Fibroblast of skin of scalp (primary cell): ENCODE results near the gene TBX20.
"Not testable (repeated sequence)": the region's sequence is repeated elsewhere in the genome, so short reads cannot be mapped to it uniquely, and the experiment has no call there.

Experiments used
- DNase-seq: peaks from one replicate; pipeline ENCODE4 v3.0.0-alpha.2; 2013

TBX20 gene

GRCh38 chr7:35220176-35220575, 33.7 kb downstream of the TBX20 start:
- not testable (repeated sequence) for DNase-seq

GRCh38 chr7:35216033-35216432, 37.9 kb downstream of the TBX20 start:
- not testable (repeated sequence) for DNase-seq

- not testable (repeated sequence) for DNase-seq
Observed at GRCh38 chr7:35215063-35215462, 38.8 kb downstream of the TBX20 start.

GRCh38 chr7:35206924-35207323, 47.0 kb downstream of the TBX20 start:
- not testable (repeated sequence) for DNase-seq

- DNase-seq: not testable (repeated sequence)
Observed at GRCh38 chr7:35204850-35205249, 49.0 kb downstream of the TBX20 start.

- not testable (repeated sequence) for DNase-seq
Observed at GRCh38 chr7:35204031-35204430, 49.9 kb downstream of the TBX20 start.

GRCh38 chr7:35202353-35202752, 51.5 kb downstream of the TBX20 start:
- not testable (repeated sequence) for DNase-seq

- not testable (repeated sequence) for DNase-seq
Observed at GRCh38 chr7:35200170-35200569, 53.7 kb downstream of the TBX20 start.

- DNase-seq: peak; percentile 48
Observed at GRCh38 chr7:35198370-35199140, 55.3 kb downstream of the TBX20 start.

DNA sequence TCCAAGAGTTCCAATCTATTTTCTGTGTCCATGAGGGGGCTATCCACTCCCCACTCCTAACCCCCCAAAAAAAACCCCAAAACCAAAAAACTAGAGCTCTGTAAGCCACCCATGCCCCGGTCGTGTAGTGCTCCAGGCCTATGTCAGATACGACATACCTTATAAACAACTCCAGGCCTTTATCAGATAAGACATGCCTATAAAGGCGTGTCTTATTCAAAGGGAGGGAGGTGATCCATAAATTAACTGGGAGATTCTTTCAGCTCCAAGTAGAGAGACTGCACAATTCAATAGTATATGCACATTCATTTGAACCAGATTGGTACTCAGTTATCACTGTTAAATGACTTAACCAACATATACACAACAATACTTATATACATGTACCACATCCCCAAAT, 62.3 kb downstream of the TBX20 start:
- DNase-seq: not testable (repeated sequence)

- DNase-seq: not testable (repeated sequence)
Observed at GRCh38 chr7:35190146-35190773, 63.6 kb downstream of the TBX20 start.

DNA sequence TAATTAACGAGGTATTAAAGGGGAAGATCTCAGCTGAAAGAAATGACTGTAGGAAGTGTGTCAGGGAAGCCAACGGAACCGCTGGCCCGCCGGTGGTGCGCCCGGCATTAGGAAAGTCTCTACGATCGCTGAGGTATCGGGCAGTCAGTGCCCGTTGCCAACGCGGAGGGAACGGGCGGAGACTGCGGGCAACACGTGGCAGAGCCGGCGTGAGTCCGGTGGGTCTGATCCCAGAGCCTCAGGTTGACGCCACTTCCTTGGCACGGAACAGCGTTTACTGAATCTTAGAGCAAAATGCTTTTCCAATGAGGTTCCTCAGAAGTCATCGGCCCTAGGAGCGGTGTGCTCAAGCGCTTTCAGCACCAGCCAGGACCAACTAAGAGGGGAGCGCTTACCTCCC, 67.1 kb downstream of the TBX20 start:
- peak; percentile 8 for DNase-seq

- DNase-seq: peak; percentile 43
Observed at GRCh38 chr7:35185908-35186731, 67.8 kb downstream of the TBX20 start.

- DNase-seq: not testable (repeated sequence)
Observed at GRCh38 chr7:35185578-35185907, 68.4 kb downstream of the TBX20 start.

GRCh38 chr7:35184961-35185360, 68.9 kb downstream of the TBX20 start:
- DNase-seq: not testable (repeated sequence)

DNA sequence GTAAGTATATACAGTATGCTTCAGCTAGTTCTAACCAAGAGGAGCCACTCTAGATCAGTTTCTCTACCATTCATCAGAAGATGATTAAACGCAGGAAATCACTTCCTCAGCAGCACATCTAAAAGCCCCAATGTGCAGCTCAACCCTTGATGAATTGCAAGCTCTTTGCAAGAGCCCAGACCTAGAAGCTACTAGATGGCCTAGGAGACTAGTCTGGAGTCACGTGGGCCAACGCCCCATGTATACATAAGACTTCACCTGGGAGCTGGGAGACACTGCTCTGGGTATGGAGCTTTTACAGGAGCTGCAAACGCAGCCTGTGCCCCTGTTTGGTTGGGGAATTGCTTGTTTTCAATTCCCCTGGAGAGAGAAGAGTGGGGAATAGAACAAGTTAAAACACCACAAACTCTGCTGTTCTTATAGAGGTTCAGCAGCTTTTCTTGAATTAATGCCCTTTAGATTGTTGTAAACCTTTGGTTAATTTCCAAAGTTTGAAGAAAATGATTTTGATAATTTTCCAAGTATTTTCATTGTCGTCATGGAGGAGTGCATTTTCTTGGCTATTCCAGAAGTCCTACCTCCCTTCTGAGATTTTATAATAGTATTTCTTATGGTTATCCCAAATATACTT, 69.9 kb downstream of the TBX20 start:
- not testable (repeated sequence) for DNase-seq

GRCh38 chr7:35180665-35181064, 73.2 kb downstream of the TBX20 start:
- DNase-seq: not testable (repeated sequence)

DNA sequence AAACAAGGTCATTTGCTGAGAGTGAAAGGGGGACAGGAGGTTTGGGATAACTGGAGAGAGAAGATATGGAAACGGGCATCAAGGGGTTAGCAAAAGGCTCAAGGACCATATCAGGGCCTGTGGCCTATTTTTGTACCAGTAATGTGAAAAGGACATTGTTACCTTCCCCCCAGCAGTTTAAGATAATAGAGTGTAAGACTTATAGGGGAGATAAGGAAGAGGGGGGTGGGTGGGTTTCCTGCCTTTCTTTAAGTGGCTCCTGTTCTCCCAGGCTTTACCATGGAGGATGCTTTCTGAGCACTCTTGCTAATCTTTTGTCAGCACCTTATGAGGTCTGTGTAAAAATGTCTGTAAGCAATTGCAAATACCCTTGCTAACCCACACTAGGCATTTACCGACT, 80.7 kb downstream of the TBX20 start:
- not testable (repeated sequence) for DNase-seq

GRCh38 chr7:35172131-35172530, 81.8 kb downstream of the TBX20 start:
- not testable (repeated sequence) for DNase-seq

DNA sequence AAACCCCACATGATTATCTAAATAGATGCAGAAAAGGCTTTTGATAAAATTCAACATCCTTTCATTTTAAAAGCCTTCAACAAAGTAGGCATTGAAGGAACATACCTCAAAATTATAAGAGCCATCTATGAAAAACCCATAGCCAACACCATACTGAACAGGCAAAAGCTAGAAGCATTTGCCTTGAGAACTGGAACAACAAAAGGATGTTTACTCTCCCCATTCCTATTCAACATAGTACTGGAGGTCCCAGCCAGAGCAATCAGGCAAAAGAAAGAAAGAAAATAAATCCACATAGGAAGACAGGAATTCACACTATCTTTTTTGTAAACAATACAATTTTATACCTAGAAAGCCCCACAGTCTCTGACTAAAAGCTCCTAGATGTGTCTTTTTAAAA, 86.2 kb downstream of the TBX20 start:
- DNase-seq: not testable (repeated sequence)

GRCh38 chr7:35167158-35167557, 86.7 kb downstream of the TBX20 start:
- not testable (repeated sequence) for DNase-seq

- not testable (repeated sequence) for DNase-seq
Observed at GRCh38 chr7:35161059-35161740, 92.7 kb downstream of the TBX20 start.
